Mesodermal cell (in vitro differentiated cells): Measurements from ENCODE around the gene WNT6.

ENCODE experiments used
- H3K27ac ChIP-seq: 2 replicates; pipeline ENCODE4 v1.7.0; 2013; ENCODE audit warnings: mild to moderate bottlenecking, low read depth, low read length, moderate library complexity; ENCODE audit not compliant: severe bottlenecking
- H3K36me3 ChIP-seq: 2 replicates; pipeline ENCODE4 v1.7.1; 2013; ENCODE audit warnings: mild to moderate bottlenecking, low read length, moderate library complexity; ENCODE audit not compliant: control insufficient read depth, insufficient read depth
- H3K4me1 ChIP-seq: one replicate; pipeline ENCODE4 v1.7.1; 2013; ENCODE audit warnings: mild to moderate bottlenecking, low read length; ENCODE audit not compliant: insufficient read depth, control insufficient read depth, poor library complexity, severe bottlenecking
- H3K4me3 ChIP-seq: 2 replicates; pipeline ENCODE4 v1.7.0; 2013; ENCODE audit warnings: low read length, control low read depth, mild to moderate bottlenecking; ENCODE audit not compliant: insufficient read depth, poor library complexity, severe bottlenecking; ENCODE audit errors: extremely low read depth
- H3K9me3 ChIP-seq: 2 replicates; pipeline ENCODE4 v1.7.1; 2013; ENCODE audit warnings: mild to moderate bottlenecking, low read length, moderate library complexity; ENCODE audit not compliant: control insufficient read depth
- WGBS, 2 experiments: methylation state at CpG; one replicate each; pipeline ENCODE4 v1.1.5; 2013; ENCODE audit warnings: missing lambda C conversion rate in 2 of 2; ENCODE audit not compliant: insufficient coverage in 2 of 2; 5-methylcytosine and 5-hydroxymethylcytosine counted together

WNT6 gene

DNA sequence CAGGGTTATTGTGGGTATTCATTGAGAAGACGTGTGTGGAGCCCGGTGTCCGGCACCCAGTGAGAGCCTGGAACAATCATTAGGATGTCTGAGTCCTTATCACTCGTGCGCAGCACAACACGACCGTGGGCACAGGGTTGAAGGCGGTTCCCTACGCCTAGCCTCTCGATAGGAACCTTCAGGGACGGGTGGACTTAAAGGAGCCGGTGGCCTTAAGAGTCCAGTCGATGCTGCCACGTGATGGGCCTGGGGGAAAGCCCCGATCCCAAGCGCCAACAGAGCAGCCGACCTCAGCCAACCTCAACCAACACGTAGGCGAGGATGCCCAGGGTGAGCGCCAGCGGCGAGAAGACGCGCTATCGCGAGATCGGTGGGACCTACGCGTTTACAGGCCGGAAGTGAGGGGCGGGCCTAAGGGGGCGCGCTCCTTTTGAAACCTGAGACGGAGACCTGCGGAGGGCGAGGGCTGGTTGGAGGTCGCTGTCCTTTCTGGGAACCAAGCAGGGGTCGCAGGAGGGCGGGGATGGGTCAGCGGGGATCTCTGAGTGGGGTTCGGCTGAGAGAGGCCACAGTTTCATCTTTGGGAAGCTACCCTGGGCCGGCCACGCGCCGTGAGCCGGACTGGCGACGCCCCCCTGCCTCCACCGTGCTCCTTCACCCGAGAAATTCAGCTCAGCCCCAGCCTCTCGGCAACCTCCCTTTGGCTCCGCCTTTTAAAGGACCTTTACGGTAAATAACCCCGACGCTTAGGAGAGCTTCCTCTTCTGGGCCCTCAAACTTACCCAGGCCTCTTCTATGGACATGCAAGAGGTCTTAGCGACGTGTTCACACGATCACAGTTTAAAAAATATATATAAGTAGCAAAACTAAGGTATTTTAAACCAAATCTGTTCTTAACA lies 49.4 kb downstream of the WNT6 start:
- Histone ChIP-seq H3K27ac (peak overlapping the region; percentile 42), H3K9me3 (peaks cover 7% of the 10 kb centered on the region), H3K4me1 (peaks cover 5% of the 10 kb centered on the region), H3K4me3 (peak overlapping the region; percentile 60), H3K36me3 (no peaks in the 10 kb centered on the region)
- WGBS, 2 experiments, result 12 to 16% methylated on average over 24 to 54 of the region's 58 CpGs

DNA sequence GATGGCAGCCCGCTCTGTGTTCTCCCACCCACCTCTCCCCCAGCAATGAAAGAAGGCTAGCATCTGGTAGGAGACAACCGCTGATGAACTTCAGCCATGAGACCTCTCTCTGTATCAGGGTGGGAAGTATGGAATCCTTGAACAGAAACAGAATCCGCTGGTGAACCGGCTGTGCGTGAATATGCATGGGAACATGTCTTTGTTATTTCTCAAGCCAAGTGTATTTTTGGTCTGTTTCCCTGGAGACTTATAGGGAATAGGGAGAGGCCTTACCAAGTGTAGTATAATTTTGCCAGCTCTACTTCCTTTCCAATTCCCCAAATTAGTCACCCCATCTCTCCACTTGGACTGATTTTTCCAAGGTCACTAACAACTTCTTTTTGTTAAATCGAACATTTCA lies 51.1 kb downstream of the WNT6 start:
- no peak overlapping the region for H3K27ac ChIP-seq
- H3K4me1 ChIP-seq, result no peaks in the 10 kb centered on the region
- peaks cover 7% of the 10 kb centered on the region for H3K9me3 ChIP-seq
- no peak overlapping the region for H3K4me3 ChIP-seq
- H3K36me3 ChIP-seq, result no peaks in the 10 kb centered on the region
- WGBS, 2 experiments, result 87 to 95% methylated on average over 5 to 6 of the region's 6 CpGs

DNA sequence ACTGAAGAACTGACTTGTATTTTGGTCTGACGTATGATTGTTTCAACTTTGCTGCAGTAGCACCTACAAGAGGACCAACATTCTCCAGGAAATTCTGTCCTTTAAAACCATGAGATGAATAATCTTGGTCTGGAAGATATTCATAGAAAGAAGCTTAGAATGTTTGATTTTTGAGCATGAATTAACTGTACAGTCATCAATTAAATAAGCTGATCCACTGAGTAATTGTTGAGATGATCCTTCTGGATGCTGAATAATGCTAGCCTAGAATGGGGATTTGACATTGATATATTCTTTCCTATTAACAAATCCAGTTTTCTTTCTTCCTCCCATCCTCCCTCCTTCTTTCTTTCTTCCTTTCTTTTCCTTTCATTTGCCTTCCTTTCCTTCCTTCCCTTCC lies 60.9 kb downstream of the WNT6 start:
- H3K9me3 ChIP-seq, result no peaks in the 10 kb centered on the region
- no peaks in the 10 kb centered on the region for H3K4me1 ChIP-seq
- H3K4me3 ChIP-seq, result no peak overlapping the region
- H3K27ac ChIP-seq, result no peak overlapping the region
- no peaks in the 10 kb centered on the region for H3K36me3 ChIP-seq
- no CpG with 5 or more reads among the region's 1 CpG for WGBS, 2 experiments
